AG08396 (cell line): ENCODE results near the gene RAI2.

ENCODE experiments used
- DNase-seq: peaks from one replicate; pipeline ENCODE4 v3.0.0; 2012; ENCODE audit warnings: low spot score, mixed read lengths

RAI2 gene

DNA sequence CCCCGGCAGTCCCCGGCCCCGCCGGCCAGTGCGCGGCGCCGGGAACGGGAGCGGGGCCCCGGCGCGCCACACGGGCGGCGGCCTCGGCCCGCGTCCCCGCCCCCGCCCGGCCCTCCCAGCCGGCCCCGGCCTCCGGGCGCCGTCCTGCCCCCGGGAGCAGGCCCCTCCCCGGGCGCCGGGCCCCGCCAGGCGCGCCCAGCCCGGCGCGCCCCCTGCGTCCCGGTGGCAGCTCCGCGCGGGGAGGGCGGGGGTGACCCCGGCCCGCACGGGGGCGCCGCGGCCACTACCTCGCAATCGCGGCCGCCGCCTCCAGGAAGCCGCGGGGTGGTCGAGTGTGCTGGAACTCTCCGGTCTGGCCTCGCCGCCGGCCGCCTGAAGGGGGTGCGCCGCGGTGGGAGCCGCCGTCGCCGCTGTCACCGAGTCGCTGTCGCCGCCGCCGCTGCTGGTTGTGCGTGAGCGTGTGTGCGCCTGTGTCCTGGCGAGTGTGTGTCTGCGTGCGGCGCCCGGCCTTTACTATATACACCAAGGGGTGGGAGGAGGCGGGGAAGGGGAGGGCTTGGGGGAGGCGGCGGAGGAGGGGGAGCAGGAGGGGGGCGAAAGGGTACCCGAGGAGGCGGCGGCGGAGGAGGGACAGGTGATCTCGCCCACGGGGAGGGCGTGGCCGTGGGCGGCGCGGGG, at the start of gene RAI2:
Gene RAI2 (minus strand): TSS at position 488 of the 678 bp plus-strand sequence. CDS start 59,288 bp downstream, outside the sequence.
- DNase-seq = peak; percentile 38

DNA sequence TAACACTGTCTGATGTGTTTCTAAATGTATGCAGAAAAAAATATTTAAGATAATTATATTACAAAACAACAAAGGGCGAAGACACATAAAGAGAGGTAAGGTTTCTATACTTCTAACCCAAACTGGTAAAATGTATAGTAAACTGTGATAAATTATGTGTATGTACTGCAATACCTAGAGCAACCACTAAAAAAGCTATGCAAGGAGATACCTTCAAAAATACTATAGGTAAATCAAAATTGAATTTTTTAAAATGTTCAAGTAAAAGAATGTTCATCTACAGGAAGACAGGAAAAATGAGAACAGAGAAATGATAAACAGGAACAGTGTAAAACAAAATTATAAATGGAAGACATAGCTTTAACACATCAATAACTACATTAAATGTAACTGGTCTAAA, 27.3 kb upstream of the RAI2 start:
- DNase-seq = no peak

DNA sequence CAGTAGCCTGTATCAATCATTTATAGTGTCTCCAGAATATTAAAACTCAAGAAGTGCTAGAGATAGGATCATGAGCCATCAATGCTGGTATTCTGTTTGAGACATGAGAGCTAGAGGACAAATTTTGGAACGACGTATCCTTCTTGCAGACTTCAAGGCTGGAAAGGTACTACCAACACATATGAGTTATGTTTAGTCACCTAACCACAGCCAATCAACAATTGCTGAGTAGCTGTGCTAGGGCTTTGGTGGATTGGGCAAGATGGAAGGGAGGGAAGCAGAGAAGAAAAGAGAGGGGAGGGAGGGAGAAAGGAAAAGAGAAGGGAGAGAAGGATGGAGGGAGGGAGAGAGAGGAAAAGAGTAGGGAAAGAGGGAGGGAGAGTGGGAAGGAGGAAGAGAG, 21.6 kb upstream of the RAI2 start:
- DNase-seq = no peak

DNA sequence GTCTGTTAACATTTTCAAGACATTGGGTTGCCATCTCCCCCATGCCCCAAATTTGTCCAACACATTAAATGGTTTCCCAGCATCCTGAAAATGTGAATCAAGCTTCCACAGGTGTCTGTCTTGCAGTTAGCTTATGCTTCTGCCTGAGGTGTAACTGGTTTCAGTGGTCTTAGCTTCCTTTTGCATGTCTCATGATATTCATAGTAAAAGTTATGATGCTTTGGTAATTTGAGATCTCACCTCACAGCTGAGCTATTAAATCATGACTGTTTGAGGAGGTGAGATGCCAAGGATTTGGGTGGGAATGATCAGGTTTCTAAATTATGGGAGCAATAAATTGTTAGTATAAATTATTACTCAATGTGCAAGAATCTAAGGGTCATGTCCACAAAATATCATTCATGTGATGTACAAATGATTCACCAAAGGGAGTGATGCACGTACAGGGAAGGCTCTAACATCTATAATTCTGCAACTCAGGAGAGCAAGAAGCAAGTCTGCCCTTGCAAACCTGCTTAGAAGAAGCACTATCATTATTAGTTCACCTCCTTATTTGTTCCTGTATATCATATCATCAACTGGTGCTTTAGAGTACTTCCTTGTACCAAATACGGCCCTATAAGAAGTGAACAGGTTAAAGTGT, 17.1 kb upstream of the RAI2 start:
- DNase-seq = no peak

DNA sequence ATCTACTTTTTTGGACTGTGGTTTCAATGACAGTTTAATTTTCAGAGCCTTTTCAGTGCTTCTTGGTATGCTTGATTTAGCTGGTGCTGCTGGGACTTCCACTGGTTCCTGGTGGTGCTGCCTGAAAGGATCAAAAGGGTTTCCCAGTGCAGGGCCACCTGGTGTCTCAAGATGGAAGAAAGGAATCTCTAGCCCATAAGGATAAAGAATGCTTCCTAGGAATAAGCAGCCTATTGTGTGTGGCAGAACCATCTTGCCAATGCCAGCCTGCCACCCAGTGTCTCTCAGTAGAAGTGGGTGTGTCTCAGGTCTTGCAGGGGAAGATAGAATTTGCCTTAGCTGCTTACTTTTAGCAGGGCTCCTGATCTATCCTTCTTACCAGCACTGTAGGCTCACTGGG, 15.0 kb upstream of the RAI2 start:
- no peak for DNase-seq

DNA sequence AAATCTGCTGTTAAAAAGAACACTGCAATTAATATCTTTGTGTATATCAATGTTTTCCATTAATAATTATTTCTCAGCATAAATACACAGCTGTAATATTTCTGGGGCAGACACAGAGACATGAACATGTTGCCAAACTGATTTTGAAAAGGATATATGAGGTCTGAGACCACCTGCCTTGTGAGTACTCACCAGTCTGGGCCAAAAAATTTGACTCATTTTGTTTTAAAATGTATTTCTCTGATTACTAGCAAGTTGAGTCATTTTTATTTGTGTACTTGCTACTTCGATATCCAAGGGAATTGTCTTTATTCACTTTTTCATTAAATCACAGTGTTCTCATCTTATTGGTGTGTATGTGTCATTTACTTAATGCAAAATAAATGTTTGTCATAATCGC, 8.5 kb upstream of the RAI2 start:
- no peak for DNase-seq

DNA sequence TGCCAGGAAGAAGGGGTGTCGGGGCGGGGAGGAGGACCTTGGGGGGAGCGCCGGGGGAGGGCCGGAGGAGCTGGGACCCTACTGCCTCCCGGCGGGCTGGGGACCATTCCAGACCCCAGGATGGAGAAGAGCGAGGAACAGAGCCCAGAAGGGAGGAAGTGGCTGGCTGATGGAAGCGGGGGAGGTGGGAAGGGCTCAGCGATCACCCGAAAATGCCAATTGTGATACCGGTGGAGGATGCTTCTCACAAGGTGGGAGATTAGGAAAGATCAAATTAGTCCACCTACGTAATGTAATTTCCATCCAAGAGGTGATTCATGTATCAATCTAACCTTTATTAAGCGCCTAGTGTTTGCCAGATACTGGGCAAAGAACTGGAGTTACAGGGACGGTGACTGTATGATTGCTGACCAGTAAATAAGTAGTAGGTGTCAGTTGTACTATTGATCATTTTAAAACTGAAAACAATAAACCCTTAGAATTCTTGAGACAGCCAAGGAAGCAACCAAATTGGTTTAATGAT, 452 bp upstream of the RAI2 start:
- no peak for DNase-seq

DNA sequence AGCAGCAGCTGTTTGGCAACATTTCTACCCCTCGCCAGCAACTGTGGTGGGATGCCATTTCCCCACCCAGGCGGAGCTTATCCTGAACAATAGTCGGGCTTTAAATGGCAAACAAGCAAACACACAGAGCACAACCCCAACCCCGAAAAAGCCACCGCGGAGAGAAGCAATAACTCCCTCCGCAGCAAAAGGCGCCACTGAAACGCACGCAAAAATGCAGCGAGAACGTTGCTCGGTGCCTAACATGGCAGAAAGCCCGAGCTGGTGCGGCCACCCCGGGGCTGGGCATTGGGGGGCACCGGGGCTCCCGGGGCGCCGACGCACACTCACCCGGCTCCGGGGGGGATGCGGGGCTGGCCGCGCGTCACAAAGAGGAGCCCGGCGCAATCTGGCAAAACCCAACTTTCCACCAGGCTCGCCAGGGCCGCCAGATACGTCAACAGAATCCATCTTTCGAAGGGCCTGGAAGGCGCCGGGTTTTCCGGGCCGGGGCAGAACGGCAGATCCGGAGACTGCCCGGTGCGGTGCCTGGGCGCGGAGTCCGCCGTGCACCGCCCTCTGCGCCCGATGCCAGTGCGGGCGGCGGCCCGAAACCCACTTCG, 818 bp downstream of the RAI2 start:
- DNase-seq = peak; percentile 36

DNA sequence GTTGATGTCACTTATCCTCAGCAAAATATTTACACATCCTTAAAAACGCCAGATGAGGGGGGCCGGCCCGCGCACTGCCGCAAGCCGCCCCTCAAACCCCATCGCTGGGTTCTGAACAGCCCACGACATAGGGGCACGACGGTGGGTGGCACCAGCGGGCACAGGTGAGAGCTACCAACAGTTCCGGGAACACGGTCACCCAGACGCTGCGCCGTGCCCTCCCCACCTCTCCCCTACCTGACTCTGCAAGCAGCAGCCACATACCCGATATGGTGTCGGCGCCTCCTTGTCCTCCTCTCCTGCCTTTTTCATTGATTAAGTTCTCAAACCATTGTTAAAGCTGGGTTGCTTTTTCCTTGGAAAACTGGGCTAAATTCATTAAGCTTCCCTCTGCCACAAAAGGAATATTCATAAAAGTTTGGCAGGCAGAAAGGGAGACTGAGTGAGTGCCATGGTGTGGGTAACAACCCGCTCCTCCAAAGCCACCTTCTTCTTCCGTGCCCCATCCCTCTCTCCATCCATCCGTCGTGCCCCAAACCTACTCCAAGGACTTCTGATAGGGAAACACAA, 1.4 kb downstream of the RAI2 start:
- no peak for DNase-seq

DNA sequence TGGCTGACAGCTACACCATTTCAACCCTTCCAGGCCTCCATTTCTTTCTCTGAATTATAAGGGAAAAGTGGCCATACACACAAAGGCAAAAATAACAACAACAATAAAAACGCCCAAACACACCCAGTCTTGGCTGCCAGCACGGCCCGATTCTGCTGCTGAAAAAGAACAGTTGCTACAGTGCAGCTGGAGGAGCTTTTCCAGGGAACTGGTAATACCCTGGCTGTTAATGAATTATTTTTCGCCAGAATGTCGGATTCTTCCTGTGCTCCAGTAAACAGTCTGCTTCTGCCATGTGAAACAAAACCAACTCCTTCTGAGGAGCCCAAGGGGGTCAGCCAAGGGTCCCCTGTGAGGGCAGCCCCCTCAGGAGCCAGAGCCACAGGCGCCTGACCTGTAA, 6.6 kb downstream of the RAI2 start:
- DNase-seq = no peak

DNA sequence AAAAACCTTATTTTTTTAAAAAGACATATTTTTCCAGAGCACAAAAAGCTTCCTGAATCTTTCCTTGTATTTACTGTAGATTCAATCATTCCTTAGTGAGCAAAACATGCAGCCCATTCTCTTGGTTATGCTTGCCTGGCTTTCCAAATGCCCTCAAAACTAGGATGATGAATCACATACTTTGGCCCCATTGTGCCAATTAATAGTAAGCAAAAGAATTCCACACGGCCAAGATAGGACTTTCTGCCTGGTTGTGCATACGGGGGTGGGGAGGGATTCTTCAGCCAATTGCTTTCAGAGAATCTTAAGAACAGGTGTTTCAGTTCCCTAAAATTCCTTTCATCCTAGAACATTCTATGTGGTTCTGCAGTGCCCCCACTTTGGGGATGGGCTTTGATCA, 7.0 kb downstream of the RAI2 start:
- DNase-seq = no peak

DNA sequence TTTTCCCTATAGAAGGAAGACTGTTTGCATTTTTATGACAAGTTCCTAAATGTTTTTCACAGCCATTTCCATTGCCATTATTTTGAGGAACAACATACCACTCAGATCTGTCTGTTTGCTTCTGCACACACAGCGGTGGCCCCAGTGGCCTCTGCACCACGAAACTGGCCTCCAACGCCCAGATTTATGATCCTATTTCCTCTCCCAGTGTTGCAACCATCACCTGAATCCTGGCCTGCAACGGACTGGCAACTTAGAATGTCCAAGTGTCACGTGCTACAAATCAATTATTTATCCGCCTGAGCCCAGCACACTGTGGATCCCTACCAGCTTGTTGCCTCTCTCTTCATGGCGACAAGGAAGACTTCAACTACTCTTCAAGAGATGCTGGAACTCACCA, 9.2 kb downstream of the RAI2 start:
- DNase-seq = no peak

DNA sequence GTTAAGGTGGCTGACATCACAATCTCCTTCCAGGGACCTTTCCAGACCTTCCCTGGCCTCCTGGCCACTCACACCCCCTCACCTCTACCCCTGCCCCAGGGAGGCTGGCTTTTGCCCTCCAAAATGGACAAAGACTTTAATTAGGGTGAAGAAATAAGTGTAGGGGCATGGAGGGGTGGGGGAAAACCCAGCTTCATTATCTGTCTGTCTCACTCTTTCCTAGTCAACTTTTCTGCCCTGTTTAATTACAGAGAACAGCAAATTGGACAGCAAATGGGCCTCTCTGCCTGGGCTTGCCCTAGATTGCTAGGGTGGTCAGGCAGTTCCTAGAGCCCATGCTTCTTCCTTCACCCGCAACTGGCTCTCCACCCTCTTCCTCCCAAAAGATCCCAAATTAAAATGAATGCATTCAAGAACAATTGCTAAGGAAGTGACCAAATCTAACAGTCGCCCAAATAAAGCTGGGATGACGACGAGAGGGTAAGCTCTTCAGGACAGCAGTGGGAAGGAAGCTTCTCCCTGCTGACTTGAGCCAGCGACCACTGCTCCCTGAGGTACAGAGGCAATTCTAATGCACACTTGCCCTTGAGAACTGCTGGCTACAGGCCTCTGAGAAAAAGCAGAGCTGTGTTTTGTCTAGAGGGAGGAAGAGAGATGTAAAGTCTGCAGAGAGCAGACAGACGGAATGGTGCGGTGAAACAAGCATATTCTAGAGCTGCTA, 12.4 kb downstream of the RAI2 start:
- no peak for DNase-seq

DNA sequence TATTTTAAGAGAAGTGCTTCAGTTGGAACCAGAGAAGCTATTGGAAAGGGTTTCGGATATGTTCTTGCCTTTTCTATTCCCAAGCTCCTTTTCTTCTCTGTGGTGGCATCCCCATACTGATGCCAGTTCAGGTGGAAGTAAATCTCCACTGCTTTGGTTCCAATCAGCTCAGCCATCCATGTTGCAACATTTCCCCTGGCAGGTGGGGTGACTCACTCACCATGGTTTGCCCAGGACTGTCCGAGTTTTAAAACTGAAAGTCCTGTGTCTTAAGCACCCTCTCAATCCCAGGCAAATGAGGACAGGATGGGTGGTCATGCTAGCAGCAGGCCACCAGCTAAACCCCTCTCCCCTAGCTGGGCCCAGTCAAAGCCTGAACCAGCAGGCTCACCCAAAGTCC, 15.1 kb downstream of the RAI2 start:
- no peak for DNase-seq

DNA sequence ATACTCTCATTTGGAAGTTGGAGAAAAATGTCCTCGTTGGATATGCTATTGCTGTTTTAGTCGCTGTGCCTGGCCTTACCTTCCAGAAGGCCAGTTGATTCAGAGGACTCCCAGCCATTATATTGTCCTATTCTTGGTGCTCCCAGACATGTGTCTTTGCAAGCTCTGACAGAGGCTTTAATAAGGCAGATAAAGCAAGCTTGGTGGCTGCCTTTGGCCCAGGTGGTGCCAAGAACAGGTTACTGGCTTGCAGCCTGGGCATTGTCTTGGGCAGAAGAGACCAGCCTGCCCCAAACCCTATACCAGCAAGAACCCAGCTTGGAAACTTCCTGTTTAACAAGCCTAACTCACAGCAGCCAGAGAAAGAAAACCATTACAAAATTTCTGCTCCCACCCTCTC, 16.9 kb downstream of the RAI2 start:
- DNase-seq = no peak

DNA sequence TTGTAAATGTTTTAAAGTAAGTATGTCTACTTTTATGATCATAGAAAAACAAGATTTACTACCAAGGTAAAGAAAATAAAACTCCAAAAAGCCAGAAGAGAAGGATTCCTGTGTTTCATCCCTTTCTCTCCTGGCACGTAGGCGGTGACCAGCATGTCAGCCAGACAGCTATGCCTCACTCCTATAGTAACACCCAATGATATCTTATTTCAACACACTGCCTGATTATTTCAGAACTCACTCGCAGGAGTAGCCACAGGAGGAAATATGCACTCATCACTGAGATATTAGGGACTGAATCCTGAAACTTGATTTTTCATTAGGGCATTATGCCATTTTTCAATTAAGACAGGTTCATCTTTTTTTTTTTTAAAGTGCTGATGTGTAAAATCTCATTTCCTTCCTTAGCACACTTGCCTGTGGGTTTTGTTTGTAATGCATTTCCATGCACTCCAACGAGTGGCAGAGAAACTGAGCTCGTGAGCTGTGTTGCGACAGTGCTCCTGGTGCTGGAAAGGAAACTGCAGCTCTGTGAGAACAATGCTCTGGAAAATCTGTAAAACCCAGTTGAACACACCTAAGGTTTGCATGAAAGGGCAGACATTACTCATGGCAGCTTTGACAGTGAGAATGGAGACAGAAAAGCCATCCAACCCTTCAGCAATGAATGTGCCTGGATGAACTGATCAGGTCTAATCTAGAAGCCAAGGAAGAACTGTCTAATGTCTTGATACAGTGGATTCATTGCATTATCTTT, 18.2 kb downstream of the RAI2 start:
- no peak for DNase-seq

DNA sequence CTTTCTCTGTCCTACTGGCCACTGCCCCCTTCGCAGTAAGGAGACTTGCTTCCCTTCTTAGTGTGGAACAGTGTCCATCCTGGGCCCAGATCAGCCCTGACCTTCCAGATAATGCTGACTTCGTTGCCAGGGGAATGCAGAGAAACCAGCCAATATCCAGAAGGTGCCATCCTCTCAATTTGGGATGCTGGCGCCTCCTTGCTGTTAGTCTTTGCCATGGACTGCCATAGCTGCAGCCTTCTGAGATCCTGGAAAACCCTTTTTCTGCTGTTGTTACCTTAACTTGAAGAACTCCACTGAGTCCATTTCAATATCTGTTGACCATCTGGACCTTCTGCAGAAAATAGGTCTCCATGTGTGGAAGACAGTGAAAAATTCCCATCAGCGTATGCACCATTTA, 21.8 kb downstream of the RAI2 start:
- DNase-seq = no peak

DNA sequence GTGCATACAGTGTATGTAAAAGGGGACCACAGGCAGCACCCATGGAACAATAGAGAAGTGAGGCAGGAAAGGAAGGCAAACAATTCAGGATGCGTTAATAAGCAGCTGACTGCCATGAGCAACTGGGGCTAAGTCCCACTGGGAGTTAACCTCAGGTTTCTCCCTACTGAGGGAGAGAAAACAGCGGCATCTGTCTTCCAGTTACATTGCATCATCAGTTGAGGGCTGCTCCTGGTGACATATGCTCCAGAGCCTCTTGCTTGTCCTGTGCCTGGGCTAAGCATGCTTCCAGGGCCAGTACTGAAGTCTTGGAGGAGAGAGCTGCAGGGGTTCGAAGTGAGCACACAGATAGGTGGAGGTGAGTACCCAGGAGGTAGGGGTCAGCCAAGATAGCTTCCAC, 24.3 kb downstream of the RAI2 start:
- DNase-seq = no peak

DNA sequence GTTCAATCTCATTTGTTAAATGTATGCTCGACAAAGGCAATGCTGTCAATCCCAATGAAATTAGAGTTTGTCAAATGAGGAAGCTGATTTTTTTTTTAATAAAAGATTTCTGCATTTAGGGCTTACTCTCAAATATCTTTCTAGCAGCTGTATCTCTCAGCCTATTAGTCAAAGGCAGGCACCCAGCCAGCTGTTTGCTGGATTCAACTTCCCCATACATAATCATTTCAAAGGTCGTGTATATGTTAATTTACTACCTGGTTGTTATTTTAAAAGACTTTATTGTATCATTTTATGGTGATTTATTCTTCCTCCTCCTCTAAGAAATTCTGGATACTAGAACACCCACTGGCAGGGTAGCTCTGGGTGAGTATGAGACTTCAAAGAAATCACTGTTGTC, 27.1 kb downstream of the RAI2 start:
- DNase-seq = no peak

DNA sequence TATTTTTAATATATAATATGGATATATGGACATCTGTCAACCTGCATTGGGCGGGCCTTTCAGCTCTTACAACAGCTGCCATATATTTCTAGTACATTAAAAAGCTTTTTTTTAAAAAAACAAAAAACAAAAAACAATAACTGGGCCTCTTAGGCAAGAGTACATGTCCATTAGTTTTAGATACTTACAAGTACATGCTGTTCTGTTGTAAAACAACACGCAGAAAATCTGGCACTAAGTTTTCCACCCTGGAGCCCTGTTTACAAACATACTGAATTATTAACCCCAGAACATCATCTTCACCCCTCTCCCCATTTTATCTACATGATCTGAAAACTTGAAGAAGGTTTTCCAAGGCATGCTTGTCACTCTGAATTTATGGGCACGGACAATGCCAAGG, 29.8 kb downstream of the RAI2 start:
- DNase-seq = no peak

DNA sequence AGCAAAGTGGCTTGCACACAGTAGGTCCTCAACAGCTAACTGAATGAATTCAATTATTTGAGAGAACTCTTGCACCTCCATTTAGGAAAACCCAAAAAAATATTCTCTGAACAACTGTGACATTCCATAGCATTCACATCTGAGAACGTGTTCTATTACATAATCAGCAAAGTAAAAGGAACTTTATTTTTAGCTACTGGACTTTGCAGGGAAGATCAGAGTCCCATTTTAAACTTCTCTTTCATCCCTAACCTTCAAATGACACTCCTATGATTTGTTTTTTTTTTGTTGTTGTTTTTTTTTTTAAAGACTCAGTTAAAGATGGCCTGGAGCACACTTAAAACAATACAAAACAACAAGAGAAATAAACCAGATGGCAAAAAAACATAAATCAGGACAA, 30.9 kb downstream of the RAI2 start:
- DNase-seq = no peak

DNA sequence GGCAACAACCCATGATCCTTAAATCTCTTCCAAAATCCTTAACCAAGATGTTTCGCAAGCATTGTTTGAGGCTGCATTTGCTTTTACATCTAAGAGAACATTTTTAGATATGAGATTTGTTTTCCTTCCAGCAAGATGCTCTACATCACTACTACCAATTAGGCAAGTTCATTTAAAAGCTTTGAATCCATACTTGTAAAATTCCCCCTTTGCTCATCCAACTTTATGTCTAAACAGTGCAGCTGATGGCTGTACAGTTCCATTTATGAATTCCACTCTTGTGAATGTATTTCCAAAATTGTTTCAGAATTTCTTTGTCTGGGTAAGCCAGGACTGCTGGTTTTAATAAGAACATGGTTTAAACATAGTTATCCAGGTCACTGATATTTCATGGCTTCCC, 31.5 kb downstream of the RAI2 start:
- DNase-seq = no peak
